SJSA1 (cell line): ENCODE measurements around the gene LRIG3. TPM values are rescaled to one million over a fixed set of nuclear protein-coding genes. Genes with fewer than 3 reads are reported as not detected.

Experiments
- DNase-seq, 2 experiments: peaks; one replicate each; pipeline ENCODE4 v3.0.0-alpha.2; 2015 to 2020; ENCODE audit warnings: low spot score in 2 of 2, low read depth in 1 of 2
- H3K27ac ChIP-seq: fragments of 250-450 bp; sonication (Bioruptor Pico); 2 replicates; pipeline ENCODE4 v1.5.1; 2020; ENCODE audit warnings: mild to moderate bottlenecking, moderate library complexity
- H3K27me3 ChIP-seq: fragments of 250-450 bp; sonication (Bioruptor Pico); replicated peaks from 2 replicates; pipeline ENCODE4 v1.5.1; 2020; ENCODE audit warnings: mild to moderate bottlenecking, moderate library complexity
- H3K36me3 ChIP-seq: fragments of 250-450 bp; sonication (Bioruptor Pico); 2 replicates; pipeline ENCODE4 v1.5.1; 2020; ENCODE audit warnings: mild to moderate bottlenecking
- H3K4me1 ChIP-seq: fragments of 250-450 bp; sonication (Bioruptor Pico); replicated peaks from 2 replicates; pipeline ENCODE4 v1.6.1; 2021; ENCODE audit warnings: mild to moderate bottlenecking
- H3K4me3 ChIP-seq: fragments of 250-450 bp; sonication (Bioruptor Pico); 2 replicates; pipeline ENCODE4 v1.5.1; 2020; ENCODE audit warnings: mild to moderate bottlenecking
- H3K9me3 ChIP-seq: fragments of 250-450 bp; sonication (Bioruptor Pico); replicated peaks from 2 replicates; pipeline ENCODE4 v1.5.1; 2020; ENCODE audit warnings: mild to moderate bottlenecking
- total RNA-seq: library from RNA; depleted of rRNA; stranded (reverse); fragments of >200 nt; shearing (Covaris generic); gene quantifications from 2 replicates; pipeline ENCODE4 v1.2.3, GENCODE V29; 2014; rRNA removed

The LRIG3 gene, protein sequence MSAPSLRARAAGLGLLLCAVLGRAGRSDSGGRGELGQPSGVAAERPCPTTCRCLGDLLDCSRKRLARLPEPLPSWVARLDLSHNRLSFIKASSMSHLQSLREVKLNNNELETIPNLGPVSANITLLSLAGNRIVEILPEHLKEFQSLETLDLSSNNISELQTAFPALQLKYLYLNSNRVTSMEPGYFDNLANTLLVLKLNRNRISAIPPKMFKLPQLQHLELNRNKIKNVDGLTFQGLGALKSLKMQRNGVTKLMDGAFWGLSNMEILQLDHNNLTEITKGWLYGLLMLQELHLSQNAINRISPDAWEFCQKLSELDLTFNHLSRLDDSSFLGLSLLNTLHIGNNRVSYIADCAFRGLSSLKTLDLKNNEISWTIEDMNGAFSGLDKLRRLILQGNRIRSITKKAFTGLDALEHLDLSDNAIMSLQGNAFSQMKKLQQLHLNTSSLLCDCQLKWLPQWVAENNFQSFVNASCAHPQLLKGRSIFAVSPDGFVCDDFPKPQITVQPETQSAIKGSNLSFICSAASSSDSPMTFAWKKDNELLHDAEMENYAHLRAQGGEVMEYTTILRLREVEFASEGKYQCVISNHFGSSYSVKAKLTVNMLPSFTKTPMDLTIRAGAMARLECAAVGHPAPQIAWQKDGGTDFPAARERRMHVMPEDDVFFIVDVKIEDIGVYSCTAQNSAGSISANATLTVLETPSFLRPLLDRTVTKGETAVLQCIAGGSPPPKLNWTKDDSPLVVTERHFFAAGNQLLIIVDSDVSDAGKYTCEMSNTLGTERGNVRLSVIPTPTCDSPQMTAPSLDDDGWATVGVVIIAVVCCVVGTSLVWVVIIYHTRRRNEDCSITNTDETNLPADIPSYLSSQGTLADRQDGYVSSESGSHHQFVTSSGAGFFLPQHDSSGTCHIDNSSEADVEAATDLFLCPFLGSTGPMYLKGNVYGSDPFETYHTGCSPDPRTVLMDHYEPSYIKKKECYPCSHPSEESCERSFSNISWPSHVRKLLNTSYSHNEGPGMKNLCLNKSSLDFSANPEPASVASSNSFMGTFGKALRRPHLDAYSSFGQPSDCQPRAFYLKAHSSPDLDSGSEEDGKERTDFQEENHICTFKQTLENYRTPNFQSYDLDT
- total RNA-seq: 30.6 and 51.8 TPM in 2 replicates

DNA sequence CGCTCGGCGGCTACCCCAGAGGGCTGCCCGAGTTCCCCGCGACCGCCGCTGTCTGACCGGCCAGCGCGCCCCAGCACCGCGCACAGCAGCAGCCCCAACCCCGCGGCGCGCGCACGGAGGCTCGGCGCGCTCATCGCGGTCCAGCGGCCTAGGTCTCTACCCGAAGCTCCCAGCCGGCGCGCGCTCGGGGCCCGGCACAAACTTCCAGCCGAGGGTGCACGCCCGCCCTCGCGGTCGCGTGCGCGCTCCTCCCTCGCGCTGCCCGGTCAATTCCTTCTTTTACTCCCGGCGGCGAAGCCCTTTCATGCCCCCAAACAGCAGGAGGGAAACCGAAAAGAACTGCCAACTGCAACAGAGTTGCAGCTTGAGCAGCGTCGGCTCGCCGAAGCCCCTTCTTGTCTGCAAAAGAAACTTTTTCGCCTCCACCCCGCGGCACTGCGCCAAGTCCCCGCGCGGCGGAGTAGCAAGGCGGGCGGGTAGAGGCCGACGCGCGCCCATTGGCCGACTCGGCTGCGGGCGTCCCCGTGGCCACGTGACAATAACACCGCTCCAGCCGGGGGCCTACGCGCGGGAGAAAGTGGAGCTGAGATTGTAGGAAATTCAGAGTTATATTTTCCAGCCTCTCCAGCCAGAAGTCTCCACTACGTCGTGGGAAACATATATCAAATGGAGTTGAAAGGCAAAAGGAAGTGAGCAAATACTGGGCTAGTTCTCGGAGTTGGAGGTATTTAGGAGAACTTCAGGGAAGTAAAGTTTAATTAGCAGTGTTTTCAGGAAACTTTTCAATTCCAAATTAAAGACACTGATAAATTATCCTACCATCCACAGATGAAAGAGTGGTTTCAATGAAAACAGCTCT lies at the start of gene LRIG3:
Gene LRIG3 (minus strand): TSS at position 403 of the 859 bp plus-strand sequence. CDS start 269 bp downstream, at position 134.
- DNase-seq: peak; percentile 90
- peaks cover 53% of the 10 kb centered on the region for H3K4me1 ChIP-seq
- peak within 1 kb of the TSS; percentile 64 for H3K27ac ChIP-seq
- H3K9me3 ChIP-seq: no peaks in the 10 kb centered on the region
- no peaks in the 10 kb centered on the region for H3K27me3 ChIP-seq
- peak within 1 kb of the TSS; percentile 80 for H3K4me3 ChIP-seq
- H3K36me3 ChIP-seq: peaks cover 9% of the 10 kb centered on the region

DNA sequence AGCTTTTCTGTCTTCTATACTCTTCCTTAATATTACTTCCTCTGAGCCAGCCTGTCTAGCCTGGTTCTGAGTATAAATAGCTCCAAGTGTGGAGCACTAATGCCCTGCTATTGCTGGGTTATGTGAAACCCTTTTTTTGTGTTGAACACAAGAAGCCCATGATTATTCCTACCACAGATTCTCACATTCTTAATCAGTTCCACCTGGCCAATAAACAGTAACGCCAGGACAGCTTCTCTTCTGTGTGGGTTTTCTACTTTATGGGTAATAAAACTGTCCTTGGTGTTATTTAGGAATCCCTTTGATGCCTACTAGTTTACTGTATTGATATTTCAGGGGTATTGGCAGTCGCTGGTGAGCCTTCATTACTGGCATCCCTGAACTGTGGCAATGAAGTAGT lies 48.9 kb upstream of the LRIG3 start:
- H3K27ac ChIP-seq: no peak overlapping the region

DNA sequence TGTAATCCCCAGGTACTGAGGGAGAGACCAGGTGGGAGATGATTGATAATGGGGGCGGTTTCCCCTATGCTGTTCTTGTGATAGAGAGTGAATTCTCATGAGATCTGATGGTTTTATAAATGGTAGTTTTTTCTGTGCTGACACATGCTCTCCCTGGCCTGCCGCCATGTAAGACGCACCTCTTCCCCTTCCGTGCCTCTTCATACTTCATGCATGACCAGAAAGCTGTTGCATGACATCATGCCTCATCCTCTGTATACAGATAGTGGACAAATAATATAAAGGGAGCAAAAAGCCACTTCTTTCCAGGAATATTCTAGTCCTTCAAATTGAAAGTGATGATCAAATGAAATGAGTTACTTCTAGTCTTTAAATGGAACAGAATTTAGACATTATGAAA lies 47.3 kb upstream of the LRIG3 start:
- Histone ChIP-seq H3K4me1 (peaks cover 6% of the 10 kb centered on the region), H3K27ac (no peak overlapping the region), H3K36me3 (no peaks in the 10 kb centered on the region), H3K4me3 (no peak overlapping the region), H3K27me3 (no peaks in the 10 kb centered on the region), H3K9me3 (no peaks in the 10 kb centered on the region)
- DNase-seq: no peak

More for the DNA sequence above, 48.9 kb upstream of the LRIG3 start:
- no peak for DNase-seq
- H3K4me1 ChIP-seq: peaks cover 5% of the 10 kb centered on the region; the same call in 1 of the 2 replicates
- H3K4me3 ChIP-seq: no peak overlapping the region
- no peaks in the 10 kb centered on the region for H3K36me3 ChIP-seq
- H3K27me3 ChIP-seq: no peaks in the 10 kb centered on the region
- no peaks in the 10 kb centered on the region for H3K9me3 ChIP-seq

DNA sequence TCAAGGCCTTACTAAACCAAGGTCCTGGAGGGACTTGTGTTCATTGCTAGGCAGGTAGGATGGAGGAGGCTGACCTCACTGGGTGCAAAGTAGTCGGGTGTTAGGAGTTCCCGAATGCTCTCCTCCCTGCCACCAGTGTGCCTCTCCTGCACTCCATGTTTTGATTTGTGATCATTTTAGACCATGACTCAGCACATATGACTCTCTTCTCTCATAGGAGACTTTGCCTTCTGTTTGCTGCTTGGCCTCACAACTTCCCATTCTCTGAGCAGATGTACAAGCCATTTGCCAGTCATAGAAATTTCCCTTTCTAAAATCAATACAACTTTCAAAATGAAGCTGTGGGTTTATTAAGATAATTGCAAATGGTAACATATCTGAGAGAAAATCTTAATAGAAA lies 46.6 kb upstream of the LRIG3 start:
- Histone ChIP-seq H3K4me3 (no peak overlapping the region), H3K36me3 (no peaks in the 10 kb centered on the region), H3K27me3 (no peaks in the 10 kb centered on the region), H3K9me3 (no peaks in the 10 kb centered on the region), H3K27ac (no peak overlapping the region), H3K4me1 (peaks cover 13% of the 10 kb centered on the region)
- no peak for DNase-seq

DNA sequence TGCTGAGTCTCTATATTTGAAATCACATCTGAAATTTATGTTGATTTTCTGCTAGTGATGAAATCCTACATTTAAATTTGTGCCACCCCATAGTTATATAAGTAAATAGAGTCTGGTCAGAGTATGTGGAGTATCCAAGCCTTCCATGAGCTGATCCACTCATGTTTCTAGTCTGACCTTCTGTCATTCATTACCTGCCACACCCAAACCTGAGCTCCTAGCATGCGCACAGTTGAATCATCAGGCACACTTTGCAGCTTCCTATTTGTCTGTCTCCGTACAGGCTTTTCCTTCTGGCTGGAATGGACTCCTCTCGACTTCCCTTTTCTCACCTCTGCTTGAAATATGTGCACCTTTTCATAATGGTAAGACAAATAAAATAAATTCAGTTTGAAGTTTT lies 45.3 kb upstream of the LRIG3 start:
- no peaks in the 10 kb centered on the region for H3K27me3 ChIP-seq
- H3K4me3 ChIP-seq: no peak overlapping the region
- H3K9me3 ChIP-seq: no peaks in the 10 kb centered on the region
- H3K27ac ChIP-seq: no peak overlapping the region
- DNase-seq: no peak
- H3K36me3 ChIP-seq: no peaks in the 10 kb centered on the region
- peaks cover 22% of the 10 kb centered on the region for H3K4me1 ChIP-seq

DNA sequence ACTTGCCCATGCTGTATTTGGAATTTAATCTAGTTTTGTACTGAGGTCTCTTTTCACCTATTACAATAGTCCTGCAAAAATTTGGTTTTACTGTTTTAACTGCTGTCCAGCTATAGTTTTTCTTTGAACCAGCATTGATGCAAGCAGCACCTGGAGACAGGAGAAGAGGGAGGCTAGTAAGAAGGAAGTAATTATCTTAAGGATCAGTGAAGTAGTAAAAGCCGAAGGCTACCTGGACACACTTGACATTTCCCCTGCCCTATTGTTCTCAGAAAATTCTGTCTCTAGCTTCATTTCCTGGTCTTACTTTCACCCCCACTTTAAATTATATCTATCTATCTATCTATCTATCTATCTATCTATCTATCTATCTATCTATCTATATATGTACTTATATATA lies 43.5 kb upstream of the LRIG3 start:
- H3K9me3 ChIP-seq: no peaks in the 10 kb centered on the region
- no peaks in the 10 kb centered on the region for H3K27me3 ChIP-seq
- H3K4me1 ChIP-seq: peaks cover 33% of the 10 kb centered on the region
- H3K36me3 ChIP-seq: no peaks in the 10 kb centered on the region
- DNase-seq: no peak
- H3K27ac ChIP-seq: no peak overlapping the region
- no peak overlapping the region for H3K4me3 ChIP-seq

DNA sequence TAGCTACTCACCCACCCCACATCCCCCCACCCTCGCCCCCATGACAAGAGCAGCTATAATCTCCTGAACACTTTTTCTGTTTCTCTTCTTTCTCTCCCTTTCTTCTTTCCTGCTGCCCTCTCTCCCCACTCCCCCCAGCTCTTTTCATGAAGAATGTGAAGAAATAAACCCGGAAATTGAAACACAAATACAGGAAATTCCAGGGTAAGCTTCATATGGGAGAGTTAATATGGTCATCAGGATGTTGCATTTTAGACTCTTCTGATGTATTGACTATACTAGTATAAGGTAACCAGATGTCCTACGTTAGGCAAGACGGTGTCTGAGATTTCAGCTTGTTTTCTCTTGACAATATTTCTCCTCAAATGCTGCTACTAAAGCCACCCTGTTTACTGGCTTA lies 41.6 kb upstream of the LRIG3 start:
- Histone ChIP-seq H3K9me3 (no peaks in the 10 kb centered on the region), H3K4me3 (no peak overlapping the region), H3K27ac (peak overlapping the region; percentile 78), H3K27me3 (no peaks in the 10 kb centered on the region), H3K36me3 (no peaks in the 10 kb centered on the region), H3K4me1 (peaks cover 33% of the 10 kb centered on the region)
- peak in 1 of 2 experiments; percentile 65 for DNase-seq

DNA sequence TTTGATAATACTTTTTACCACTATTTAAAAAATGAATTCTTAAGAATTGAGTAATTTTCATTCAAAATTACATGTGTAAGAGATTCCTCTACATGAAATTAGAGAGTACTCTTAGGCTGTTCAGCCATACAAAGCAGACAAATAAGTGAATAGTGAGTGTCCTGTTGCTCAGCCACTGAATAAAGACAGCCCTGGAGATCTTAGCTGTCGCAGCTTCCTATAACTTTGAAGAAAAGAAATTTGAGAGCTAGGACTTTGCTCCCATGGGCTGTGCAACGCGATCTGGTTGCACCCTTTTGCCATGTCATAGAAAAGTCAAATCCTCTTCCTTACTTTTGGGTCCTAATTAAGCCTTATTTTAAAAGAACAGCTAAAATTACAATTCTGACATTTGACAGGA lies 40.9 kb upstream of the LRIG3 start:
- Histone ChIP-seq H3K27me3 (no peaks in the 10 kb centered on the region), H3K27ac (0 out of 2 replicates have a peak overlapping the region, but pooled peaks have one; percentile 16)

DNA sequence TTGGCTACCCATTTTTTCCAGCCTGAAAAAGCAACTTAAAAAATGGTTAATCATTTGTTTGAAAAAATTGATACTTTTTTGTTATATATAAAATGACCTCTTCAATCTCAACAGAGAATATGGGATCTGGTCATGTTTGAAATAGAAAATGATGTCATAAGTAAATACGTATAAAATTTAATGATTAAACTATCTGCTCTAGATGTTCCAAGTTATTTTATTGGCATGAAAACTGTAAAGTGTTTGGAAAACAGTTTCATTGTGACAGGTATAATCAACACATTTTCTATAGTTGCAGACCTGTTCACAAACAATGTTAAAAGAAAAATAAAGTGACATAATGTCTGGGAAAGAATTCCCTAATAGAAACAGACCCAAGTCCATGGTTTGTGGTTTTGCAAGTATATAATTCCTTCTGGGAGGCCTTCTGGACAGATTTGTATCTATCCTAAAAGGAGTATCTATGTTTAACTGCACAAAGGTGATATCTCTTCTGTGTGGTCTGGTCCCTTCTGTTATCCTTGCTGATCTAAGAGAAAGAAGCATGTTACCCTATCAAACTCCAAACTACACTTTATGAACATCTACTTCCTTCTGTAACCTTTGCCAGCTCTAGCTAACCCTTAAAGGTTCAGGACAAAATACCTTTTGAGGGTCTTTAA lies 39.5 kb upstream of the LRIG3 start:
- H3K4me3 ChIP-seq: no peak overlapping the region
- no peaks in the 10 kb centered on the region for H3K27me3 ChIP-seq
- peaks cover 33% of the 10 kb centered on the region for H3K4me1 ChIP-seq
- H3K9me3 ChIP-seq: no peaks in the 10 kb centered on the region
- peak overlapping the region; percentile 12; the same call in 1 of the 2 replicates for H3K27ac ChIP-seq
- DNase-seq: peak in 1 of 2 experiments; percentile 86
- no peaks in the 10 kb centered on the region for H3K36me3 ChIP-seq

More for the DNA sequence above, 40.9 kb upstream of the LRIG3 start:
- H3K4me3 ChIP-seq: no peak overlapping the region
- DNase-seq: no peak
- no peaks in the 10 kb centered on the region for H3K36me3 ChIP-seq
- peaks cover 33% of the 10 kb centered on the region for H3K4me1 ChIP-seq
- H3K9me3 ChIP-seq: no peaks in the 10 kb centered on the region

DNA sequence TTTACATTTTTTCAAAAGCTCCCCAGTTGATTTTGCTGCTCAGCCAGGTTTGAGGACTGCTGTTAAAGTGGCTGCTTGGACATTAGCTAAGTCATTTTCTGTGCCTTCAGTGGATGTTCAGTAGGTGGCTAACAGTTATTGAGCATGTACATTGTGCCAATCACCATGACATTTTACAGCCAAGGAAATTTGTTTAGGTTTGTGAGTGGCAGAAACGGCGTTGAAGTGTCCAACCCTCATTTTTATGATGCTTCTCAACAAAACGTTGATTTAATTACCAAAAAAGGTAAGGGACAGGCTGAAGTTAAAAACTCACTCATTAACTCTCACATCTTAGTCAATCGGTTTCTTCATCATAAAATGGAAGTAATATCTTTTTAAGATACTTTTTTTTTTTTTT lies 37.0 kb upstream of the LRIG3 start:
- DNase-seq: no peak
- no peaks in the 10 kb centered on the region for H3K36me3 ChIP-seq
- no peaks in the 10 kb centered on the region for H3K9me3 ChIP-seq
- no peak overlapping the region for H3K27ac ChIP-seq
- H3K4me3 ChIP-seq: no peak overlapping the region
- peaks cover 29% of the 10 kb centered on the region for H3K4me1 ChIP-seq
- no peaks in the 10 kb centered on the region for H3K27me3 ChIP-seq

DNA sequence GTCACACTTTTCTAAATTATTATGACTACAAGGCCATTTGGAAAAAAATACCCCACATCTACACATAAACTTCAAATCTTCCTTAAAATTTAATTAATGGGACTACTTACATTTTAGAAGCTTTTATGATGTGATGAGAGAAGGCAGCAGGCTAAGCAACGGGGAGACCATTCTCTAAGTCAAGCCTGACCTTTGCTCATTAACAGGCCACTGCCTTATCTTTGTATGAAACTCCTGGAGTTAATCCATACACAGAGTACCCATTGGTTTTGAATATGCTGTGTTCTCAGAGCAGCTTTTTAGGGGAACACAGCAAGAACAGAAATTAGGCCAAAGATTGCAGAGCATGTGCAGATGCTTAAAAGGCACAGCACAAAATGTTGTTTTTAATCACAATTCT lies 35.5 kb upstream of the LRIG3 start:
- peaks cover 18% of the 10 kb centered on the region for H3K4me1 ChIP-seq
- no peak overlapping the region for H3K27ac ChIP-seq
- no peaks in the 10 kb centered on the region for H3K36me3 ChIP-seq

DNA sequence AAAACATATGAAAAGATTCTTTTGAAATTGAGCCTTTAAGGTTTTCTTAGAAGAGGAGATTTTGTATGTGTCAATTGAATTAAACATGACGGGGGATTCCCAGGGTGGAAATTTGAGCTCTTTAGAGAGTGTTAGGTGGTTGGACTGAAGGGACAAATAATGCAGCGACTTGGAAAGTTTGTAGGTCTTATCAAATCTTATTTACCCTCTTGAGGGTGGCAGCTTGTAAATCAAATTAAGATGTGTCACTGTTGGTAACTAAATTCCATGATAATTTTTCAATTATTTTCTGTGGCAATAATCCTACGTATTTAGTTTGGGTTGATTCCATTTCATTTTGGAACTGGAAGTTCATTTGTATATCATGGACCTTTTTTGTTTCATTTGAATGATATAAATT lies 33.7 kb upstream of the LRIG3 start:
- no peaks in the 10 kb centered on the region for H3K9me3 ChIP-seq
- no peaks in the 10 kb centered on the region for H3K27me3 ChIP-seq
- no peak overlapping the region for H3K27ac ChIP-seq
- H3K4me1 ChIP-seq: peaks cover under 1% of the 10 kb centered on the region; the same call in 1 of the 2 replicates
- no peak for DNase-seq
- H3K4me3 ChIP-seq: no peak overlapping the region
- no peaks in the 10 kb centered on the region for H3K36me3 ChIP-seq

More for the DNA sequence above, 35.5 kb upstream of the LRIG3 start:
- no peaks in the 10 kb centered on the region for H3K27me3 ChIP-seq
- no peak for DNase-seq
- H3K4me3 ChIP-seq: no peak overlapping the region
- no peaks in the 10 kb centered on the region for H3K9me3 ChIP-seq
